Measurements from ENCODE around the gene PDE4B.

PDE4B gene

GRCh38 chr1:65904681-65905083, 112.0 kb downstream of the PDE4B start:
- H3K9me2 ChIP-seq (replicated peaks; ENCODE audit: low read depth, low read length) = no peaks in the 10 kb centered on the region
- H3K27me3 ChIP-seq (ENCODE audit: insufficient read depth, low read length, poor library complexity, severe bottlenecking) = no peaks in the 10 kb centered on the region
- H4K20me1 ChIP-seq (ENCODE audit: insufficient read depth, low read length, poor library complexity, severe bottlenecking) = no peaks in the 10 kb centered on the region
- no peaks in the 10 kb centered on the region for H3K79me2 ChIP-seq (ENCODE audit: insufficient read depth, low read length)
- H3K4me3 ChIP-seq (ENCODE audit: low read length, poor library complexity, severe bottlenecking) = no peak overlapping the region
- no peaks in the 10 kb centered on the region for H3K9me3 ChIP-seq (ENCODE audit: insufficient read depth, low read depth, low read length)
- TF ChIP-seq, protein P1, sequence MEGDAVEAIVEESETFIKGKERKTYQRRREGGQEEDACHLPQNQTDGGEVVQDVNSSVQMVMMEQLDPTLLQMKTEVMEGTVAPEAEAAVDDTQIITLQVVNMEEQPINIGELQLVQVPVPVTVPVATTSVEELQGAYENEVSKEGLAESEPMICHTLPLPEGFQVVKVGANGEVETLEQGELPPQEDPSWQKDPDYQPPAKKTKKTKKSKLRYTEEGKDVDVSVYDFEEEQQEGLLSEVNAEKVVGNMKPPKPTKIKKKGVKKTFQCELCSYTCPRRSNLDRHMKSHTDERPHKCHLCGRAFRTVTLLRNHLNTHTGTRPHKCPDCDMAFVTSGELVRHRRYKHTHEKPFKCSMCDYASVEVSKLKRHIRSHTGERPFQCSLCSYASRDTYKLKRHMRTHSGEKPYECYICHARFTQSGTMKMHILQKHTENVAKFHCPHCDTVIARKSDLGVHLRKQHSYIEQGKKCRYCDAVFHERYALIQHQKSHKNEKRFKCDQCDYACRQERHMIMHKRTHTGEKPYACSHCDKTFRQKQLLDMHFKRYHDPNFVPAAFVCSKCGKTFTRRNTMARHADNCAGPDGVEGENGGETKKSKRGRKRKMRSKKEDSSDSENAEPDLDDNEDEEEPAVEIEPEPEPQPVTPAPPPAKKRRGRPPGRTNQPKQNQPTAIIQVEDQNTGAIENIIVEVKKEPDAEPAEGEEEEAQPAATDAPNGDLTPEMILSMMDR (conservative IDR thresholded peaks at IDR 0.05; ENCODE audit: low read length) = no peak
- TF ChIP-seq EZH2phosphoT487 (IDR thresholded peaks at IDR 0.05; ENCODE audit: borderline replicate concordance) = no peak
- H3K9ac ChIP-seq (ENCODE audit: low read depth, low read length, poor library complexity, severe bottlenecking) = no peak overlapping the region
- no peaks in the 10 kb centered on the region for H3K4me1 ChIP-seq (ENCODE audit: insufficient read depth, low read length, poor library complexity, severe bottlenecking)
- no peaks in the 10 kb centered on the region for H3K36me3 ChIP-seq (ENCODE audit: insufficient read depth, low read length)
- no peaks in the 10 kb centered on the region for H3F3A ChIP-seq (ENCODE audit: low read depth)
- no peak overlapping the region for H2AFZ ChIP-seq (ENCODE audit: low read length)
- no peak overlapping the region for H3K4me2 ChIP-seq (ENCODE audit: low read depth, low read length, poor library complexity, severe bottlenecking)

DNA sequence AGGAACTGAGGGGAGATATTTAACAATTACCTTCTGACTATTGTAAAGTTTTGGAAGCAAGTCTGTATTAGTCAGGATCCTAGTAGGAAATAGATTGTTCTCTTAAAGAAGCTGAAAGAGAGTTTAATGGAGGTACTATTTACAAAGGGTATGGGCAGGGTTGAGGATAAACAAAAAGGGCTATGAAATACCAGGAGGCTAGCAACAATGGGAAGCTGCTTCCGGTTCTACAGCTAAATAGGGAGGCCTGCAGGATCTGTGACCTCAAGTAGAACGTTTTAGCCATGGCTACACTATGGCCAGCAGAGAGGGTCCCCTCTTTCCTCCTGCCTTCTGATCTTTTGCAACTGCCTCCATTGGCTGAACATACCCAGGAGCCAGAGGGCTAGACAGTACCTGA, 117.7 kb downstream of the PDE4B start:
- no peaks in the 10 kb centered on the region for H3K36me3 ChIP-seq (ENCODE audit: insufficient read depth, low read length)
- no peaks in the 10 kb centered on the region for H3F3A ChIP-seq (ENCODE audit: low read depth)
- H3K9me3 ChIP-seq (ENCODE audit: insufficient read depth, low read depth, low read length) = no peaks in the 10 kb centered on the region
- no peak for TF ChIP-seq EZH2phosphoT487 (IDR thresholded peaks at IDR 0.05; ENCODE audit: borderline replicate concordance)
- TF ChIP-seq, protein P1 (conservative IDR thresholded peaks at IDR 0.05; ENCODE audit: low read length) = no peak
- H2AFZ ChIP-seq (ENCODE audit: low read length) = no peak overlapping the region
- H3K4me2 ChIP-seq (ENCODE audit: low read depth, low read length, poor library complexity, severe bottlenecking) = no peak overlapping the region
- H3K9ac ChIP-seq (ENCODE audit: low read depth, low read length, poor library complexity, severe bottlenecking) = no peak overlapping the region
- no peaks in the 10 kb centered on the region for H3K27me3 ChIP-seq (ENCODE audit: insufficient read depth, low read length, poor library complexity, severe bottlenecking)
- H3K79me2 ChIP-seq (ENCODE audit: insufficient read depth, low read length) = no peaks in the 10 kb centered on the region
- peaks cover 16% of the 10 kb centered on the region for H3K4me1 ChIP-seq (ENCODE audit: insufficient read depth, low read length, poor library complexity, severe bottlenecking)
- H4K20me1 ChIP-seq (ENCODE audit: insufficient read depth, low read length, poor library complexity, severe bottlenecking) = no peaks in the 10 kb centered on the region
- no peak overlapping the region for H3K4me3 ChIP-seq (ENCODE audit: low read length, poor library complexity, severe bottlenecking)
- H3K9me2 ChIP-seq (replicated peaks; ENCODE audit: low read depth, low read length) = no peaks in the 10 kb centered on the region

DNA sequence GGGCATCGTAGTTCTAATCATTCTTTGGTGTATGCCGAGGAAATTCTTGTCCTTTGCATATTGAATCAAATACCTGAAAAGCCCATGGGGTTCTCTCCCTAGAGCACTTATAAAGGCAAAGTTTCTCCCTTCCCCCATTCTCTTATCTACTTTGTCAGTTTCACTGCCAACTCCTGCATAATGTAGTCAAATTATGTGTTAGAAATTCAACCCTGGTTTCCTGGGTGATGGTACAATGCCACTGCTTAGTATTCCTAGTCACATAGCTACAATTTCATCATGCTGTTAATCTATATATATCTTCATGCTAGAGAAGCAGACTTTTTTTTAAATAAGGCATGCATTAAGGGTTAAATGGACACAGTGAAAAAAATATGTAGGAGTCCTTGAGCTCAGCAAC, 119.0 kb downstream of the PDE4B start:
- Histone ChIP-seq H3F3A (ENCODE audit: low read depth) (no peaks in the 10 kb centered on the region), H3K36me3 (ENCODE audit: insufficient read depth, low read length) (no peaks in the 10 kb centered on the region), H3K79me2 (ENCODE audit: insufficient read depth, low read length) (no peaks in the 10 kb centered on the region), H3K9me3 (ENCODE audit: insufficient read depth, low read depth, low read length) (no peaks in the 10 kb centered on the region), H4K20me1 (ENCODE audit: insufficient read depth, low read length, poor library complexity, severe bottlenecking) (no peaks in the 10 kb centered on the region), H3K4me3 (ENCODE audit: low read length, poor library complexity, severe bottlenecking) (no peak overlapping the region), H3K4me1 (ENCODE audit: insufficient read depth, low read length, poor library complexity, severe bottlenecking) (peaks cover 19% of the 10 kb centered on the region), H3K27me3 (ENCODE audit: insufficient read depth, low read length, poor library complexity, severe bottlenecking) (no peaks in the 10 kb centered on the region), H3K9ac (ENCODE audit: low read depth, low read length, poor library complexity, severe bottlenecking) (no peak overlapping the region), H3K4me2 (ENCODE audit: low read depth, low read length, poor library complexity, severe bottlenecking) (no peak overlapping the region), H3K9me2 (replicated peaks; ENCODE audit: low read depth, low read length) (no peaks in the 10 kb centered on the region), H2AFZ (ENCODE audit: low read length) (no peak overlapping the region)
- TF ChIP-seq, protein P1 (conservative IDR thresholded peaks at IDR 0.05; ENCODE audit: low read length) = no peak
- no peak for TF ChIP-seq EZH2phosphoT487 (IDR thresholded peaks at IDR 0.05; ENCODE audit: borderline replicate concordance)

All from Loucy (cell line).